GM18499 (cell line): Measurements from ENCODE around the gene C19orf67.

Experiments
- ATAC-seq: cut with Tn5 transposase; IDR thresholded peaks from one replicate; pipeline ENCODE4 v1.9.1; 2021; ENCODE audit warnings: moderate number of reproducible peaks; ENCODE audit not compliant: insufficient read depth, unreplicated experiment

C19orf67 gene

DNA sequence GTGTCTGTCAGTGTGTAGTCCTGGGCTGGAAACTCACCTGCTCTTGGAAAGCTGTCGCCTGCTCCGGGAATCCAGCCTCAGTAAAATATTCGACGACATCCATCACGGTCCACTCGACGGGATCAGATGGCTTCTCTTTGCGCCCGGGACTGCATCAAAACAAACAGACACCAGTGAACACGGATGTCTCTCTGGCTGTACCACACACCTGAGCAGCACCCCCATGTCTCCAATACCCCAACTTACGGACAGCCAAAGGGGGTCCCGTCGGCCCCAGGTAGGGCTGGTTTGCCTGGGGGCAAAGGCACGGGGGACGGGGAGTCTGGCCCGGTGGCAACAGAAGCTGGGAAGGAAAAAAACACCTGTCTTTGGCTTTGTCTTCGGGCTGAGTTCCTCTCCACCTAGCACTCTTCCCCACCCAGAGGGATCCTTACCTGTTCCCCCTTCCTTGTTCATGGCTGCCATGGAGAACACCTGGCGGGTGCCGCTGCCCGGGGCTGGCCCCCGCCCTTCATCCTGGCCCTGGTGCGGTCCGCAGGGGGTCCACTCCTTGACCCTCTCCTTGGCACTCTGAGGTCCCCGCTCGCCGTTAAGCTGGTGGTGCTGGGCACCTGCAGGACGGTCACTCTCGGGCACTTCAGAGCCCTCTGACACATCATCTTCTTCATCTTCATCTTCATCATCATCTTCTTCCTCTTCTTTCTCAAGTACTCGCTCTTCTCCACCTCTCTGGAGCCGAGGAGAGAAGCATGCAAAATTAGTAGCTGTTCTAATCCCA lies 3.2 kb upstream of the C19orf67 start:
- no peak for ATAC-seq

DNA sequence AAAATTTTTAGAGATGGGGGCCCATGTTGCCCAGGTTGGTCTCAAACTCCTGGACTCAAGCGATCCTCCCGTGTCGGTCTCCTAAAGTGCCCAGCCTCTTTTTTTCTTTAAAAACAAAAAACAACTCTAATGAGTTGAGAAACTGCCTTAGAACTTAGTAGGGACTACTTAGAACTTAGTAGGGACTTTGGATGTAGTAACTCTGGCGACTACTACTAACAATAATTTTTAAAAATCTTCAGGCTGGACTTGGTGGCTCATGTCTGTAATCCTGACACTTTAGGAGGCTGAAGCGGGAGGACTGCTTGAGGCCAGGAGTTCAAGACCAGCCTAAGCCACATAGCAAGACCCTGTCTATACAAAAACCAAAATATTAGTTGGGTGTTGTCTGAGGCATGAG lies 515 bp upstream of the C19orf67 start:
- no peak for ATAC-seq

DNA sequence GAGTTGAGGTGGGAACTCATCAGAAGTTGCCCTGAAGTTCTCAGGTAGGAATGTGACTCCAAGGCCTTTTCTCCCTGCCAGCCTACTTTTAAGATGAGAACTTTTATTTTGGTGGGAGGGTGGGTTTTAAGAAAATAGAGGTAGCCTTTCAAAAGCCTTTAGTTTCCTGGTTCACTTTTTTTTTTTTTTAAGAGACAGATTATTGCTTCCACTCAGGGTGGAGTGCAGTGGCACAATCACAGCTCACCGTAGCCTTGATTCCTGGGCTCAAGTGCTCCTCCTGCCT lies 3.0 kb downstream of the C19orf67 start:
- ATAC-seq, result no peak

DNA sequence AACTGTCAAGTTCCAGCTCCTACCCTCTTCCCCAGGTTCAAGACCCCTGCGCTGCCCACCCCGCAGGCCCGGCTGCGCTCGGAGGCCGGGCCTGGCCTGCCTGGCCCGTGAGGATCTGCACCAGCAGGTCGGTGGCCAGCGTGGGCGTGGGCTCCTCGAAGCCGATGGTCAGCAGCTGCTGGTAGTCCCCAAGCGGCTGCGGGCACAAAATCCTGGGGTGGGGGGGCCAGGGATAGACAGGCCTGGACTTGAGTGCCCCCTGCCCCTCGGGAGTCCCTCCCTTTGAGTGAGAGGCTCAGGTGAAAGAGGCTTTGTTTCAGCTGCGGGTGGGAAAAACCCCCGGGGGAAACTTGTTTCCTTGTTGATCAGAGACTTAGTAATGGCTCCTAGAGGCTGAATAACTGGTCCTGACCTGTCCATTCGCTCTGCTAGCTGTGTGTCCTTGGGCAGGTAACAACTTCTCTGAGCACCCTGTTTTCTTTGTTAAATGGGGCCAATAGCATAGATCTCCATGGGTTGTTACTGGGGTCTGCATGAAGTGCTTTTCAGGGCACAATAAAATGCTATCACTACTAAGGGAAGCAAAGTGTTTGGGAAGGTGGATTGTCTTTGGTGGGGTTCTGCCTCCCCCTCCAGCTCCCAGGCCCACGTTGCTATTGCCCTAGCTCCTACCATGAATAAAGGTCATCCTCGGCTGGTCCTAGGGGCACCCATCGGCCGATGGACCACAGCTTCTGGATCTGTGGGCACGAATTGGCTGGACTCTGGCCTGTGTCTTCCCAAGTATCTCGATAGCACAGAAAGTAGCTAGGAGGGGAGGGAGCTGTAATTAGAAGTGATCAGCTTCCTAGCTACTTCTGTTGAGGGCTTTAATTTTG lies 3.5 kb downstream of the C19orf67 start:
- no peak for ATAC-seq

DNA sequence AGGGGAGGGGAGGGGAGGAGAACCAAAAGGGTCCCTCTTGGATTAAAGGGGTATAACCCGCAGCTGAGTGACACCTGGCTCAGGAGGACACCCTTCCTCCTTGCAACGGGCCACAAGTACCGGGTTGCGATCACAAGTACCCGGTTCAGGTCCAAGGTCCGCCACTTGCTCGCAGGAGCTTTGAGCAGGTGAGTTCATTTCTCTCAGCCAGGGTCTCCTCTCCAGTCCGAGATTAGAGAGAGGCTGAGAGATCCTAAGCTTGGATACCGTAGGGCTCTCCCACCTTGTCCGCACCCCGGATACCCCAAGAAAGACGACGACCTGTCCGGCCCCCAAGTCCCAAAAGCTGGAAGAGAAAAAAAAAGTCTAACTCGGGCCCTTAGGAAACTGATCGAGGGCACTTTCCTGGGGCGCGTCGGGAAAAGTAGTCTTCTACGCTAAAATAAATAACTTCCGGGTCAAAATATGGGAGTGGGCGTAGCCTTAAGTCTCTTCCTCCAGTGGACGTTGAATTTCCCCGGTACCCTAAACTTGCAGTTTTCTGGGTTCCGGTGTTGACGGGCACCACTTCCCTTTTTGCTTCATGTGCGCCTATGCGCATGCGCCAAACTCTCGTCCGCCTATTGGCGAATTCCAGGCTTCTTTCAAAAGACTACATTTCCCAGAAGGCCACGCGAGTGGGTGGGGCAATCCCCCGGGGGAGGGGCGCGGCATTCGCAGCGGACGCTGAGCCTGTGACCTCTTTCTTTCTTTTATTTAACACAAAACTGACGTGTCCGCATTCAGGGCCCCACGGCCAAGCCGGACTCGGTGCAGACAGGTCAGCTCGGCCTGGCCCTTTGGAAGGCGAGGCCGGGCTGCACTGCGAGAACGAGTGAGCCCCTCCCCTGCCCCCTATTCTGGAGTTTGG lies 4.4 kb downstream of the C19orf67 start:
- peak; percentile 85 for ATAC-seq

DNA sequence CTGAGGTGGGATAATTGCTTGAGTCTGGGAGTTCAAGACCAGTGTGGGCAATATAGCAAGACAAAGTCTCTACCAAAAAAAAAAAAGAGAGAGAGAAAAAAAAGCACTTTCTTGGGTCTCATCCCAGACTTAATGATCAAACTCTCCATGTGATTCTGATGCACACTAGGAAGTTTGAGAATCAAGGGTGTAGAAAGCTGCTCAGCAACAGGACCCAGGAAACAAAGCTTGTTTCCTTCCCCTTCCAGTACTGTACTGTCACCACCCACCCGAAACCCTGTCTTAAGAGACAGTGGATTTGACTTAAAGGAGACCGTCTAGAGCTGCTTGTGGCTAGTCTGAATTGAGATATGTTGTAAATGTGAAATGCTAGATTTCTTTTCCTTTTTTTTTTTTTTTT lies 7.2 kb downstream of the C19orf67 start:
- no peak for ATAC-seq

DNA sequence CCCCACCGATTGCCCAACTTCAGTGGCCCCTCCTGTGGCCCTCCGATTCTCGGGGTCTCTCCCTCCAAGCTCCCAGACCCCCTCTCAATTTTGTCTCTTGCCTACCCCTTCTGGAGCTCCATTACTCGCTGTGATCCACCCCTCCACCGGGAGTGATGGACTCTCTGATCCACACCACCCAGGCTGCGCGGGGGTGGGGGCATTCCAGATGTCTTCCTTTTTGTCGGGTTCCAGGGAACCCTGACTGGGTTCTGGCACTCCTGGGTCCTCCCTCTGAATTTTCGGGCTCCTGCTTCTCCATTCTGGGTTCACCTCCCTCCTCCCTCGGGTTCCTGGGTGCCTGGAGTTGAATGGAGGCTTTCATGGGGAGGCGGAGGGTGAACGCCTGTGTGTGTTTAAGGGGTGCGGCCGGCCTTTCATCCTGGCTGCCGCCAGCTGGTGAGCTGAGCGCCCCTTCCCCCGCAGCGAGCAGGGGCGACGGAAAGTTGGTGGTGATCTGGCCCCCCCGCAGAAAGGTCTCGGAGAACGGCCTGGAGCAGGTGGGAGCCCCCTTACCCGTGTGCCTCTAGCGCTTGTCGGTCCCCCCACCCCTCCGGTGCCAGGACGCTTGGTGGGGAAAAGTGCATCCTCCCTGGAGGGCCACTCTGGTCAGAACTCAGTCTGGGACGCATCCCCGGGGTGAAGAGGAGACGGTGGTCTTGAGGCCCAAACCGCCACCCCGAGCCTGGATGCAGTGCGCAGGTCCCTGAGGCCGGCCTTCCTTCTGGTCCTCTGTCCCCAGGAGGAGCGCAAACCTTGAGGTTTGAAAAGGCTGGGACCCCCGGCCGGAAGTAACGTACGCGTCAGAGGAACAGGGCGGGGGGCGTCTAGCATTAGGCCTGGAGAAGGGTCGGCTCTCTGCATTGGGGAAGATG lies 11.4 kb downstream of the C19orf67 start:
- no peak for ATAC-seq

DNA sequence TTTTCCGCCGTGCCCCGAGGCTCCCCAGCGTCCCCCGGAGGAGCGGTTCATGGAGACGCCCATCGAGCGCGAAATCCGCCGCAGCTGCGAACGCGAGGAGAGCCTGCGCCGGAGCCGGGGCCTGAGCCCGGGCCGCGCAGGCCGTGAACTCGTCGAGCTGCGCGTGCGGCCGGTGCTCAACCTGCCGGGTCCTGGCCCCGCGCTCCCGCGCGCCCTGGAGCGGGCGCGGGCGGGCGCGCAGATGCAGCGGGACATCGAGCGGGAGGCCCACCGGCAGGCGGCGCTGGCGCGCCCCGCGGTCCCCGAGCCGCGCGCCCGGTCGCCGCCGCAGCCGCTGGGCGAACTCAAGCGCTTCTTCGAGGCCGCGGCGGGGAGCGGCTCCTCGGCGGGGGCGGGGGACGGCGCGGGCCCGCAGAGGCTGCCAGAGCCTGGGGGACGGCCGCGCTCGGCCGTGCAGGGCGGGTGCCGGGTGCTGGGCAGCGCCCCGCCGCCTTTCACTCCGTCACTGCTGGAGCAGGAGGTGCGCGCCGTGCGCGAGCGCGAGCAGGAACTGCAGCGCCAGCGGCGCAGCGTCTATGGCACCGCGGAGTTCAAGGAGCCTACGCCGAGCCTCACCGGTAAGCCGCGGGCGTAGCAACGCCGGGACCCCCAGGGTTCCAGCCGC lies 12.2 kb downstream of the C19orf67 start:
- ATAC-seq, result no peak

DNA sequence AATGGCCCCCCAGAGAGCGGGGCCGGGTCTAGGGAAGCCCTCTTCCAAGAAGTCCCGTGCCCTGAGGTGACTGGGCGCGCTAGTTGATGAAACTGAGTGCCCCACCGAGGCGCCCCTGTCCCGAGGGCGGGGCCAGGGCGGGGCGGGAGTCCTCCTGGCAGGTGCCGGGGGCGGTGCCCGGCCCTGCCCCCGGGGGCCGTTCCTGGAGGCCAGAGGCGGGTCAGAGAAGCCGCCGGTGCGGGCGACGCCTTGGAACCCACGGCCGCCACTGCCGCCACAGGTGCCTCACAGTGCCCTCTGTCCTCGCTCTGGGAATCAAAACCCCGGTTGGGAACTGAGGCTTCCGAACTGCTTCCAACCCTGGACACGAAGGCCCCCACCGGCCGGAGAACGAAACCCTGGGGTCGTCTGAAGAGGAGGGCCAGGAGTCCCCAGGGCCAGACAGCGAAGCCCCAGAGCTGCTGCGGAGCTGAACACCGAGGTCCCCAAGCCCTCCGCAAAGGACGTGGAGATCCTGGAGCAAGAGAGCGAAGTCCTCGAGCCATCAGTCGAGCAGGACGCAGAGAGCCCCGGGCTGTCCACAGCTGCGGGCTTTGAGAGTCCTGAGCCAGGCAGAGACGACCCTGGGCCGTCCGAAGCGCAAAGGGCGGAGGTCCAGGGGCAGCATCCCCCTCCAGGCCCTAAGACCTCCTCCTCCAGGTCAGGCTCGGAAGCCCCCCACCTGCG lies 12.9 kb downstream of the C19orf67 start, which contains the start of gene MISP3:
MISP3 (plus strand) TSS at position 252 of the 726 bp plus-strand sequence. CDS start 524 bp downstream, outside the sequence.
- no peak for ATAC-seq

DNA sequence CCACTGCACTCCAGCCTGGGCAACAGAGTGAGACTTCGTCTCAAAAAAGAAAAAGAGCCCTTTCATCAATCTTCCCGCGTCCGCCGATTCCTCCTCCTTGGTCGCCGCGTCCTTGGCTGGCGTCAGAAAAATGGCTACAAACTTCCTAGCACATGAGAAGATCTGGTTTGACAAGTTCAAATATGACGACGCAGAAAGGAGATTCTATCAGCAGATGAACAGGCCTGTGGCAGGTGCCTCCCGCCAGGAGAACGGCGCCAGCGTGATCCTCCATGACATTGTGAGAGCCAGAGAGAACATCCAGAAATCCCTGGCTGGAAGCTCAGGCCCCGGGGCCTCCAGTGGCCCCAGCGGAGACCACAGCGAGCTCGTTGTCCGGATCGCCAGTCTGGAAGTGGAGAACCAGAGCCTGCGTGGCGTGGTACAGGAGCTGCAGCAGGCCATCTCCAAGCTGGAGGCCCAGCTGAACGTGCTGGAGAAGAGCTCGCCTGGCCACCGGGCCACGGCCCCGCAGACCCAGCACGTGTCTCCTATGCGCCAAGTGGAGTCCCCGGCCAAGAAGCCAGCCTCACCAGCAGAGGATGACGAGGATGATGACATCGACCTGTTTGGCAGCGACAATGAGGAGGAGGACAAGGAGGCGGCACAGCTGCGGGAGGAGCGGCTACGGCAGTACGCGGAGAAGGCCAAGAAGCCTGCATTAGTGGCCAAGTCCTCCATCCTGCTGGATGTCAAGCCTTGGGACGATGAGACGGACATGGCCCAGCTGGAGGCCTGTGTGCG lies 15.1 kb downstream of the C19orf67 start:
- no peak for ATAC-seq

DNA sequence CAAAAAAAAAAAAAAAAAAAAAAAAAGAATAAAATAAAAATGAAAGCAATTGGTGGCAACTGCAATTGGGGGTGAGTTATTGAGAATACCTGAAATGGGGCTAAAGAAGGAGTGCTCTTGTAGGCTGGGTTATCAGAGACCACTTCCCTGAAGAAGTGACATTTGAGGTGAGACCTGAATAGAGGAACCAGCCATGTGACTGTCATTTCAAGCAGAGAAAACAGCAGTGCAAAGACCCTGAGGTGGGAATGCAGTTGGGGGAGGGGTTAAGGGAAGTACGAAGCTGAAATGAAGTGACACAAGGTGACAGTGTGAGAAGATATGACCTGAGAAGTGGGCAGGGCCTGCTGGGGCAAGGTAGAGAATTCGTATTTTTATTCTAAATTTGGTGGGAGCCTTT lies 19.4 kb downstream of the C19orf67 start:
- no peak for ATAC-seq

DNA sequence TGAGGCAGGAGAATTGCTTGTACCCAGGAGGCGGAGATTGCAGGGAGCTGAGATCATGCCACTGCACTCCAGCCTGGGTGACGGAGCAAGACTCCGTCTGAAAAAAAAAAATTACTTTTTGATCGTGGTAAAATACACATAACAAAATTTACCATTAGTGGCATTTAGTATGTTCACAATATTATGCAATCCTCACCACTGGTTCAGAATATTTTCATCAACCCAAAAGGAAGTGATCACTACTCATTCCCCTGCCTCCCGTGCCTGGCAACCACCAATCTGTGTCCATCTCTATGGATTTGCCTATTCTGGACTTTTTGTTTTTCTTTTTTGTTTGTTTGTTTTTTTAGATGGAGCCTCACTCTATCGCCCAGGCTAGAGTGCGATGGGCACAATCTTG lies 22.5 kb downstream of the C19orf67 start:
- ATAC-seq, result no peak

DNA sequence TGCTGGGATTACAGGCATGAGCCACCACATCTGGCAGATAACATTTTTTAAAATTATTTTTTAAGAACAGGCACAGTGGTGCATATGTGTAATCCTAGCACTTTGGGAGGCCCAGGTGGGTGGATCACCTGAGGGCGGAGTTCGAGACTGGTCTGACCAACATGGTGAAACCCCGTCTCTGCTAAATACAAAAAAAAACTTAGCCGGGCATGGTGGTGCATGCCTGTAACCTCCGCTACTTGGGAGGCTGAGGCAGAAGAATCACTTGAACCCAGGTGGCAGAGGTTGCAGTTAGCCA lies 23.1 kb downstream of the C19orf67 start:
- no peak for ATAC-seq

DNA sequence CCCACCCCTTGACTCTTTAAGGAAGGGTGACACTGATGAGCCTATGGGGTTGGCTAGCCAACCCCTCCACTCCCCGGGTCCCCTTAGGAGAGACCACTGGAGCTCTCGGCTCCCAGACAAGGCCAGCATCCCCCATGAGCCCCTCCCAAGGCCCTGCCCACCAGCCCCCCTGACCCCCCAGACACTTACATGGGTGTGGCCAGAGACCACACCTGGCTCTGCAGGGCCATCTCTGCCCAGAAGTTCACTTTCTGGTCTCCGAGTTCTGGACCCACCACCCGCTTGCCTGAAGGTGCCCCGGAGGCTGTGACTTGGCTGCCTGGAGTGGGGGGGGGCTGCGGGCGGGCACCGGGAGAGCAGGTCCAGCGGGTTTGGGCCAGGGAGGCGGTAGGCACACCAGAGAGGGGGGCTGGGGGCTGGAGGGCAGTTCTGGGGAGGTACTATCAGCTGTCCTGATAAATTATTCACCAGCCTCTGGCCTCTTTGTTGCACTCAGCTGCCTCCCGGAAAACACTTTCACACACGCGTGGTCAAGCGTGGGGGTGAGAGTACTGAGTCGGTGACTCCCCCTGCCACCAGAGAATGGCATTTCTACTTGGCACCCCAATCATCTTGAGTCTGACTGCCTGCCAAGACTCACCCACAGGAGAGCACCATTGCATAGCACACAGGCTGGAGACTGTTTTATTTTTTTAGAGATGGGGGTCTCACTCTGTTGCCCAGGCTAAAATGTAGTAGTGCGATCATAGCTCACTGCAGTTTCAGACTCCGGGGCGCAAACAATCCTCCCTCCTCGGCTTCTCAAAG lies 23.6 kb downstream of the C19orf67 start, which contains the start of gene PALM3:
PALM3 (minus strand) TSS at position 326 of the 807 bp plus-strand sequence; CDS start at position 230, 96 bp downstream.
- ATAC-seq, result no peak

DNA sequence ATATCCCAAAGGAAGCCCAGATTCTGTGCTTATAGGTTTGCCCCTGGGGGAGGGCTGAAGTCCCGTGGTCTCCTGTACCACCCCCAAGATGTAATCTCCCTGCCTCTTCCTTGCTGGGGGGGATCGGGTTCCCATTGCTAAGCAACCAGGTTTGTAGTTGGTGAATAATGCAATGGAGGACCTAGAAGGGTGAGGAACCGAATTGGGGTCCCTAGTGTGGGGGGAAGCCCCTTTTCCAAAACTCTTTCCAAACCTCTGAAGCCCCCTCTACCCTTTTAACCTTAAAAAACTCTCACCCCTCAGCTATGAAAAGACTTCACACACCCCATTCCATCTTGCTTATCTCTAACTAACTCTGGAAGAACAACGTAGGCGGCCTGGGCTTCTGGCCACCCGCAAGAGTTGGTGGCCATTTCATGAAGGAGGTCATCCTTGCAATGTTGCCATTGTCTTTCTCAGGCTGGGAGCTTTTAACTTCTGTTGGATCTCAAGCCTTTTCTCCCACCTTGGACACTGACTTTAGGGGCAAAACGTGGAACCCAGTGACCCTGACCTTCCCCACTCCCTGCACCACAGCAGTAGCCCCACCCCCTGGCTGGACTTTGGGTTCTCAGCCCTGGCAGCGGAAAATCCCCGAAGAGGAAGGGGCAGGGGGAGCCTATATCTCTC lies 24.4 kb downstream of the C19orf67 start:
- ATAC-seq, result no peak

DNA sequence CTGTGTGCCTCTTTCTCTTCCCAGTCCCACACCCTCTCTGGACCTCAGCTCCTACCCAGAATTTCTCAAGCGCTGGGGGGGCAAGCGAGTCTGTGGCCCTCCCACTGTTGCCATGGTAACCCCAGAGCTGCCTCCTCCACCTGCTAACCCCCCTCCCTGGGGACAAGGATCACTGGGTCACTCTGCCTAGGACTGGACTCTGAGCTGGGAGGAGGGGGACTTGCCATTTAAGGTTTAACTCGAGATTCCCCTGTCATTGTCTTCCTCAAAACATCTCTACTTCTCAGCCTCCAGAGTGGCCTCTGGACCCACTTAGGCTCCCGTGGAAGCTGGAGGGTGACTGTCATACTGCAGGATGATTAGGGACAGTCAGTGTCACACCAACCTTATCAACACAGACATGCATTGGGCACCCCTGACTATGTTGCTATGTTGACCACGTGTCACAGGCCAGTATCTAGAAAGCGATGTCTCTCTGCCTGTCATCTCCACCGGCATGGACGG lies 25.9 kb downstream of the C19orf67 start:
- ATAC-seq, result no peak
